ENCODE results near the gene STK4. TPM values are rescaled to one million over a fixed set of nuclear protein-coding genes. Genes with fewer than 3 reads are reported as not detected.
A peak's percentile ranks its signal among the peaks of the same experiment; 100 is the strongest.
"Not testable (repeated sequence)": the region's sequence is repeated elsewhere in the genome, so short reads cannot be mapped to it uniquely, and the experiment has no call there.

Gene STK4
- total RNA-seq, 1 donor from 2014 or later, result 147 TPM

DNA sequence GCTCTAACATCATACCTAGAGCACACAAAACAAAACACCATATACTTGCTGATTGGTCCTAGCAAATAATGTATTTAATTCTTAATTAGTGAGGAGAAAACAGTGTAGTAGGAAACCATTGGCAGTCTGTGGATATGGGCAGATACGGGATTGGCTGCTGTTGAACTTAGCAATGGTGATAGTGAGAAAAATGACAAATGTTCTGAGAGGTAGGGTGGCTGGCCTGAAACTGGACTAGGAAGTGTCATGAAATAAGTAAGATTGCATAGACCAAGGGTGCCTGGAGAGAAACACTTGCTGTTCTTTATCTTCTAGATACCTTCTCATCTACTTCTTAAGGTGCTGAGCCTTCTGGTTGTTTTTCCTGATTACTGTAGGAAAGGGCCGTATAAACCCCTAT is 56.8 kb downstream of the STK4 start:
- H3K9me3 Mint-ChIP-seq; H3K27ac Mint-ChIP-seq; DNase-seq (ENCODE audit: low spot score); intact Hi-C loops (cut with micrococcal nuclease); H3K27me3 Mint-ChIP-seq (ENCODE audit: low read depth); H3K4me3 Mint-ChIP-seq (ENCODE audit: low read depth): not testable (repeated sequence)
- Mint-ChIP-seq H3K4me1 (ENCODE audit: low read depth) (peaks cover 29% of the 10 kb centered on the region), H3K36me3 (ENCODE audit: low read depth) (peaks cover 80% of the 10 kb centered on the region)

GRCh38 chr20:45028424-45029136 is 62.3 kb downstream of the STK4 start:
- Mint-ChIP-seq H3K4me1 (ENCODE audit: low read depth) (peaks cover 34% of the 10 kb centered on the region), H3K27ac (peak overlapping the region; percentile 21), H3K36me3 (ENCODE audit: low read depth) (peaks cover 81% of the 10 kb centered on the region), H3K9me3 (no peaks in the 10 kb centered on the region), H3K4me3 (ENCODE audit: low read depth) (no peak overlapping the region), H3K27me3 (ENCODE audit: low read depth) (no peaks in the 10 kb centered on the region)
- DNase-seq (ENCODE audit: low spot score), result no peak
- intact Hi-C loops (cut with micrococcal nuclease), result no loop called here

GRCh38 chr20:45029884-45030283 is 63.6 kb downstream of the STK4 start:
- peaks cover 80% of the 10 kb centered on the region for H3K36me3 Mint-ChIP-seq (ENCODE audit: low read depth)
- H3K9me3 Mint-ChIP-seq, result no peaks in the 10 kb centered on the region
- H3K4me3 Mint-ChIP-seq (ENCODE audit: low read depth), result no peak overlapping the region
- DNase-seq (ENCODE audit: low spot score), result no peak
- no peak overlapping the region for H3K27ac Mint-ChIP-seq
- no peaks in the 10 kb centered on the region for H3K27me3 Mint-ChIP-seq (ENCODE audit: low read depth)
- intact Hi-C loops (cut with micrococcal nuclease), result no loop called here
- peaks cover 40% of the 10 kb centered on the region for H3K4me1 Mint-ChIP-seq (ENCODE audit: low read depth)

GRCh38 chr20:45032276-45032675 is 66.0 kb downstream of the STK4 start:
- H3K9me3 Mint-ChIP-seq, result no peaks in the 10 kb centered on the region
- intact Hi-C loops (cut with micrococcal nuclease), result no loop called here
- no peak overlapping the region for H3K27ac Mint-ChIP-seq
- H3K36me3 Mint-ChIP-seq (ENCODE audit: low read depth), result peaks cover 75% of the 10 kb centered on the region
- no peak overlapping the region for H3K4me3 Mint-ChIP-seq (ENCODE audit: low read depth)
- DNase-seq (ENCODE audit: low spot score), result no peak
- H3K4me1 Mint-ChIP-seq (ENCODE audit: low read depth), result peaks cover 45% of the 10 kb centered on the region
- no peaks in the 10 kb centered on the region for H3K27me3 Mint-ChIP-seq (ENCODE audit: low read depth)

- H3K36me3 Mint-ChIP-seq (ENCODE audit: low read depth), result peaks cover 71% of the 10 kb centered on the region
- H3K9me3 Mint-ChIP-seq, result no peaks in the 10 kb centered on the region
- no peaks in the 10 kb centered on the region for H3K27me3 Mint-ChIP-seq (ENCODE audit: low read depth)
- no peak overlapping the region for H3K4me3 Mint-ChIP-seq (ENCODE audit: low read depth)
- intact Hi-C loops (cut with micrococcal nuclease), result no loop called here
- peaks cover 42% of the 10 kb centered on the region for H3K4me1 Mint-ChIP-seq (ENCODE audit: low read depth)
- H3K27ac Mint-ChIP-seq, result no peak overlapping the region
- DNase-seq (ENCODE audit: low spot score), result no peak
Measured at GRCh38 chr20:45032781-45033180, 66.5 kb downstream of the STK4 start.

DNA sequence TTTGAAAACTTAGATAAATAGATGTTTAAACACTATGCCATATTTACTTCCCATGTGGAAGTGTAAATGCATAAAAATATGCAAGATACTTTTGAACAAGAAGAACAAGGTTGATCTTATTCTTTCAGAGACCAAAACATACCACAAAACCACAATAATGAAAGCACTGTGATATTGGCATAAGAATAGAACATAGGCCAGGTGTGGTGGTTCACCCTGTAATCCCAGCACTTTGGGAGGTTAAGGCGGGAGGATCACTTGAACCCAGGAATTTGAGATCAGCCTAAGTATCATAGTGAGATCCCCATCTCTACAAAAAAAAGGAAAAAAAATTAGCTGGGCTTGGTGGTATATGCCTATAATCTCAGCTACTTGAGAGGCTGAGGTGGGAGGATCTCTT is 68.1 kb downstream of the STK4 start:
- no peak for DNase-seq (ENCODE audit: low spot score)
- no peaks in the 10 kb centered on the region for H3K27me3 Mint-ChIP-seq (ENCODE audit: low read depth)
- H3K27ac Mint-ChIP-seq, result no peak overlapping the region
- peaks cover 38% of the 10 kb centered on the region for H3K4me1 Mint-ChIP-seq (ENCODE audit: low read depth)
- intact Hi-C loops (cut with micrococcal nuclease), result no loop called here
- no peak overlapping the region for H3K4me3 Mint-ChIP-seq (ENCODE audit: low read depth)
- peaks cover 57% of the 10 kb centered on the region for H3K36me3 Mint-ChIP-seq (ENCODE audit: low read depth)
- H3K9me3 Mint-ChIP-seq, result no peaks in the 10 kb centered on the region

GRCh38 chr20:45036044-45036755 is 69.9 kb downstream of the STK4 start:
- H3K27ac Mint-ChIP-seq, result peak overlapping the region; percentile 27
- H3K9me3 Mint-ChIP-seq, result no peaks in the 10 kb centered on the region
- H3K4me1 Mint-ChIP-seq (ENCODE audit: low read depth), result peaks cover 48% of the 10 kb centered on the region
- H3K36me3 Mint-ChIP-seq (ENCODE audit: low read depth), result peaks cover 58% of the 10 kb centered on the region
- no peaks in the 10 kb centered on the region for H3K27me3 Mint-ChIP-seq (ENCODE audit: low read depth)
- intact Hi-C loops (cut with micrococcal nuclease), result no loop called here
- H3K4me3 Mint-ChIP-seq (ENCODE audit: low read depth), result no peak overlapping the region
- DNase-seq (ENCODE audit: low spot score), result no peak

GRCh38 chr20:45037050-45037449 is 70.7 kb downstream of the STK4 start:
- intact Hi-C loops (cut with micrococcal nuclease), result no loop called here
- H3K27ac Mint-ChIP-seq, result peak overlapping the region; percentile 47
- H3K27me3 Mint-ChIP-seq (ENCODE audit: low read depth), result no peaks in the 10 kb centered on the region
- no peaks in the 10 kb centered on the region for H3K9me3 Mint-ChIP-seq
- peaks cover 52% of the 10 kb centered on the region for H3K4me1 Mint-ChIP-seq (ENCODE audit: low read depth)
- H3K4me3 Mint-ChIP-seq (ENCODE audit: low read depth), result no peak overlapping the region
- DNase-seq (ENCODE audit: low spot score), result no peak
- H3K36me3 Mint-ChIP-seq (ENCODE audit: low read depth), result peaks cover 61% of the 10 kb centered on the region

GRCh38 chr20:45037635-45038034 is 71.3 kb downstream of the STK4 start:
- Mint-ChIP-seq H3K4me3 (ENCODE audit: low read depth) (no peak overlapping the region), H3K36me3 (ENCODE audit: low read depth) (peaks cover 62% of the 10 kb centered on the region), H3K27me3 (ENCODE audit: low read depth) (no peaks in the 10 kb centered on the region), H3K9me3 (no peaks in the 10 kb centered on the region), H3K4me1 (ENCODE audit: low read depth) (peaks cover 53% of the 10 kb centered on the region), H3K27ac (no peak overlapping the region)
- DNase-seq (ENCODE audit: low spot score), result no peak
- intact Hi-C loops (cut with micrococcal nuclease), result no loop called here

GRCh38 chr20:45038745-45039474 is 72.6 kb downstream of the STK4 start:
- H3K4me1 Mint-ChIP-seq (ENCODE audit: low read depth), result peaks cover 46% of the 10 kb centered on the region
- H3K4me3 Mint-ChIP-seq (ENCODE audit: low read depth), result no peak overlapping the region
- H3K9me3 Mint-ChIP-seq, result no peaks in the 10 kb centered on the region
- intact Hi-C loops (cut with micrococcal nuclease), result no loop called here
- no peak for DNase-seq (ENCODE audit: low spot score)
- H3K27me3 Mint-ChIP-seq (ENCODE audit: low read depth), result no peaks in the 10 kb centered on the region
- no peak overlapping the region for H3K27ac Mint-ChIP-seq
- H3K36me3 Mint-ChIP-seq (ENCODE audit: low read depth), result peaks cover 66% of the 10 kb centered on the region

GRCh38 chr20:45039475-45039820 is 73.1 kb downstream of the STK4 start:
- Mint-ChIP-seq H3K27me3 (ENCODE audit: low read depth) (no peaks in the 10 kb centered on the region), H3K36me3 (ENCODE audit: low read depth) (peaks cover 65% of the 10 kb centered on the region), H3K4me1 (ENCODE audit: low read depth) (peaks cover 47% of the 10 kb centered on the region), H3K9me3 (no peaks in the 10 kb centered on the region), H3K27ac (no peak overlapping the region), H3K4me3 (ENCODE audit: low read depth) (no peak overlapping the region)
- DNase-seq (ENCODE audit: low spot score), result no peak
- intact Hi-C loops (cut with micrococcal nuclease), result no loop called here

- DNase-seq (ENCODE audit: low spot score), result no peak
- H3K27me3 Mint-ChIP-seq (ENCODE audit: low read depth), result no peaks in the 10 kb centered on the region
- no peaks in the 10 kb centered on the region for H3K9me3 Mint-ChIP-seq
- H3K4me3 Mint-ChIP-seq (ENCODE audit: low read depth), result no peak overlapping the region
- intact Hi-C loops (cut with micrococcal nuclease), result no loop called here
- peak overlapping the region; percentile 71 for H3K27ac Mint-ChIP-seq
- peaks cover 60% of the 10 kb centered on the region for H3K36me3 Mint-ChIP-seq (ENCODE audit: low read depth)
- peaks cover 32% of the 10 kb centered on the region for H3K4me1 Mint-ChIP-seq (ENCODE audit: low read depth)
Measured at GRCh38 chr20:45041464-45042337, 75.4 kb downstream of the STK4 start.
